ENCODE data around the gene ARL2BP.

DNA sequence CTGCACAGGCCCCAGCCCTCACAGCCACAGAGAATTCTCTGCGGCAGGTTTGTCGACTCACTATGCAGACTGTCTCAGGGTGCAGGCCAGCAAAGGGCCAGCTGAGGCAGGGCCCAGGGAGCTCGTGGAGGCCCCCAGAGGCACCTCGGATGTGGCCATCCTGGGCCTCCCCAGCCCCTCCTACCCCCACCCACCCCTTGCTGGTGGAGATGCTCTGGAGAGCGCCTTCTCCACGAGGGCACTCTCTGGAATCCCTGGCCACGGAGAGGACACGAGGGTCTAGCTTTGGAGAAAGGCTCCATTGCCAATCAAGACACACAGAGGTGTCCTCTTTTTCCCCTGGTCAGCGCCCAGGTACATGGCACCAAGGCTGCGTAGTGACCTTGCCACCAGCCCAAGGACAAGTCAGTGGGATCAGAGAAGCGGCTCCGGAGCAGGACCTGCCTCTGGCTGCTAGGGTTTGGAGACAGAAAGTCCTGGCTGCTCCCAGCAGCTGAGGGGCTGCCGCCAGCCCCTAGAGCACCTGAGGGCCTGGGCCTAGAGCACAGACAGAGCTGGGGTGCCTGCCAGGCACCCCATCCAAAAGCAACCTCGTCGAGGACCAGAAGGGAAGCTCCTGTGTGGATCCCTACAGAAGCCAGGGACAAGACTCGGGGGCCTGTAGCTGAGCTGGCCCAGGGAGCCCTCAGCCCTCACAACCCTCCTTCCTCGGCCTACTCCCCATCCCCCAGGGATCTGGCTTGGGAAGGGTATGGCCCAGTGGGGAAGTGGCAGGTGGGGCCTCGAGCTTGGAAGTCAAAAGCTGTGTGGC, 18.7 kb downstream of the ARL2BP start:
- TF ChIP-seq, protein P1, sequence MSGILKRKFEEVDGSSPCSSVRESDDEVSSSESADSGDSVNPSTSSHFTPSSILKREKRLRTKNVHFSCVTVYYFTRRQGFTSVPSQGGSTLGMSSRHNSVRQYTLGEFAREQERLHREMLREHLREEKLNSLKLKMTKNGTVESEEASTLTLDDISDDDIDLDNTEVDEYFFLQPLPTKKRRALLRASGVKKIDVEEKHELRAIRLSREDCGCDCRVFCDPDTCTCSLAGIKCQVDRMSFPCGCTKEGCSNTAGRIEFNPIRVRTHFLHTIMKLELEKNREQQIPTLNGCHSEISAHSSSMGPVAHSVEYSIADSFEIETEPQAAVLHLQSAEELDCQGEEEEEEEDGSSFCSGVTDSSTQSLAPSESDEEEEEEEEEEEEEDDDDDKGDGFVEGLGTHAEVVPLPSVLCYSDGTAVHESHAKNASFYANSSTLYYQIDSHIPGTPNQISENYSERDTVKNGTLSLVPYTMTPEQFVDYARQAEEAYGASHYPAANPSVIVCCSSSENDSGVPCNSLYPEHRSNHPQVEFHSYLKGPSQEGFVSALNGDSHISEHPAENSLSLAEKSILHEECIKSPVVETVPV (CRISPR knock-in tag; IDR thresholded peaks at IDR 0.05) = no peak
- TF ChIP-seq TCF4 (CRISPR knock-in tag; IDR thresholded peaks at IDR 0.05; ENCODE audit: borderline replicate concordance) = no peak

Data from SK-N-SH treated with all-trans-retinoic acid at 6 μM for 48 hours (cell line).